GM19099 (cell line): ENCODE measurements around the gene PEA15.

ENCODE experiments used
- POLR2A ChIP-seq: IDR thresholded peaks from 3 replicates; pipeline ENCODE4 v1.6.1; 2011; ENCODE audit warnings: low read depth; ENCODE audit not compliant: insufficient read length; ENCODE audit errors: extremely low read depth

The PEA15 gene

GRCh38 chr1:160169553-160170399 is 35.4 kb upstream of the PEA15 start:
- no peak for TF ChIP-seq POLR2A

GRCh38 chr1:160171354-160171753 is 33.8 kb upstream of the PEA15 start:
- TF ChIP-seq POLR2A: no peak

GRCh38 chr1:160171980-160172379 is 33.2 kb upstream of the PEA15 start:
- no peak for TF ChIP-seq POLR2A

GRCh38 chr1:160177231-160177630 is 28.0 kb upstream of the PEA15 start:
- no peak for TF ChIP-seq POLR2A

- TF ChIP-seq POLR2A: no peak
Measured at GRCh38 chr1:160177667-160178066, 27.5 kb upstream of the PEA15 start.

GRCh38 chr1:160178731-160179130 is 26.5 kb upstream of the PEA15 start:
- TF ChIP-seq POLR2A: no peak

- no peak for TF ChIP-seq POLR2A
Measured at GRCh38 chr1:160179336-160179735, 25.8 kb upstream of the PEA15 start.

- TF ChIP-seq POLR2A: no peak
Measured at GRCh38 chr1:160186246-160186645, 18.9 kb upstream of the PEA15 start.

GRCh38 chr1:160186729-160187128 is 18.5 kb upstream of the PEA15 start:
- TF ChIP-seq POLR2A: no peak

GRCh38 chr1:160187407-160187806 is 17.8 kb upstream of the PEA15 start:
- TF ChIP-seq POLR2A: no peak

- no peak for TF ChIP-seq POLR2A
Measured at GRCh38 chr1:160188341-160188740, 16.8 kb upstream of the PEA15 start.

- no peak for TF ChIP-seq POLR2A
Measured at GRCh38 chr1:160189649-160190625, 15.2 kb upstream of the PEA15 start, which contains the start of gene CASQ1. Gene CASQ1, plus strand, starts transcription at chr1:160190575. Its CDS starts 177 bp downstream, at chr1:160190752.

- TF ChIP-seq POLR2A: no peak
Measured at GRCh38 chr1:160191756-160192155, 13.4 kb upstream of the PEA15 start.

- TF ChIP-seq POLR2A: no peak
Measured at GRCh38 chr1:160192234-160192633, 12.9 kb upstream of the PEA15 start.

- TF ChIP-seq POLR2A: no peak
Measured at GRCh38 chr1:160193091-160193819, 11.9 kb upstream of the PEA15 start.

- no peak for TF ChIP-seq POLR2A
Measured at GRCh38 chr1:160193832-160194736, 11.1 kb upstream of the PEA15 start.
